ENCODE data around the gene UGT3A2. TPM values are rescaled to one million over a fixed set of nuclear protein-coding genes. Genes with fewer than 3 reads are reported as not detected.
"Not testable (repeated sequence)": the region's sequence is repeated elsewhere in the genome, so short reads cannot be mapped to it uniquely, and the experiment has no call there.

Gene UGT3A2
- total RNA-seq, 2 donors from 2014 or later: not detected

DNA sequence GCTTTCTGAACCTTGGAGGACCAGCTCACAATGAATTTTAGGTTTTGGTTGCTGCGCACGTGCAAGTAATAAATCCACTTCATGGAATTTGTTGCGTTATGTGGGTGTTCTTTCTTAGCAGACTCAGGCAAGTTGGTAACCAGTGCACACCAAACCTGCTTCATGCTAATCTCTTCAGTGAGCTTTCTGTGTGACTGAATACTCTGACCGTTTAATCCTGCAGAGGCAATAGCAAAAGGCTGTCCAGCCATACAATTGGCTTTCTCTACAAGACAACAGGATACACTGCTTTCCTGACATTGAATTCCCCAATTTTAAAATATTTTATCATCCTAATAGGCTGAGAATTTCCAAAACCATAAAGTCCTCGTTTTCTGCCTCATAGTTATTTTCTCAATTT, 10.3 kb downstream of the UGT3A2 start:
- intact Hi-C loops (cut with DNase I): no loop called here
- DNase-seq (ENCODE audit: low spot score): no peak

DNA sequence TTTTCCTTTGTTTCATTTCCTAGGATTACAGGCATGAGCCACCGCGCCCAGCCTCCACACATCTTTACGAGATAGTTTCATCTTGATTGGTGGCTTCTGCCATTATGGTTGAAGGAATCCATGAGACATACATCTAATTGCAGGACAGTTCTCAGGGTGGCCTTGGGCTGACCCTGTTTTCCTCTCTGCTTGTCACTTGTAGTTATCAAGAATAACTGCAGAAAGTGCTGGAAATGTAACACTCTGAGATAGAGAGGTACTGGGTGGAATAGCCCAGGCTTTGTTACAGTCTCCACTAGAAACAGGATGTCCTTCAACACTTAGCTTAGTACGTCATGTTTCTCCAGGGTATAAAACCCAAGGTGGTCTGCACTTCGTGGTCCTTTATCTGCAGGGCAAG, 10.7 kb downstream of the UGT3A2 start:
- DNase-seq (ENCODE audit: low spot score): no peak

GRCh38 chr5:36054647-36055046, 12.0 kb downstream of the UGT3A2 start:
- intact Hi-C loops (cut with DNase I): no loop called here
- no peak for DNase-seq (ENCODE audit: low spot score)

More for the DNA sequence above, 10.7 kb downstream of the UGT3A2 start:
- intact Hi-C loops (cut with DNase I): no loop called here

- intact Hi-C loops (cut with DNase I): no loop called here
- DNase-seq (ENCODE audit: low spot score): no peak
Measured at GRCh38 chr5:36052538-36052937, 14.1 kb downstream of the UGT3A2 start.

GRCh38 chr5:36049949-36050348, 16.7 kb downstream of the UGT3A2 start:
- no peak for DNase-seq (ENCODE audit: low spot score)
- intact Hi-C loops (cut with DNase I): no loop called here

- DNase-seq (ENCODE audit: low spot score): no peak
- intact Hi-C loops (cut with DNase I): no loop called here
Measured at GRCh38 chr5:36047384-36048160, 19.1 kb downstream of the UGT3A2 start.

DNA sequence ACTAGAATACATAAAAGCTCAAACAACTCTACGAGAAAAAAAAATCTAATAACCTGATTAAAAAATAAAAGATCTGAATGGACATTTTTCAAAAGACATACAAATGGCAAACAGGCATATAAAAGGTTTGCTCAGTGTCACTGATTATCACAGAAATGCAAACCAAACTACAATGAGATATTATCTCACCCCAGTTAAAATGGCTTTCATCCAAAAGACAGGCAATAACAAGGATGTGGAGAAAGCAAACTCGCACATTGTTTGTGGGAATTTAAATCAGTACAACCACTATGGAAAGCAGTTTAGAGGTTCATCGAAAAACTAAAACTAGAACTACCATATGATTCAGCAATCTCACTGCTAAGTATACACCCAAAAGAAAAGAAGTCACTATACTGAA, 20.8 kb downstream of the UGT3A2 start:
- no peak for DNase-seq (ENCODE audit: low spot score)
- intact Hi-C loops (cut with DNase I): no loop called here

- intact Hi-C loops (cut with DNase I): no loop called here
- no peak for DNase-seq (ENCODE audit: low spot score)
Measured at GRCh38 chr5:36041537-36041845, 25.2 kb downstream of the UGT3A2 start.

GRCh38 chr5:36040651-36041536, 25.8 kb downstream of the UGT3A2 start:
- DNase-seq (ENCODE audit: low spot score): no peak
- intact Hi-C loops (cut with DNase I): no loop called here

- DNase-seq (ENCODE audit: low spot score): no peak
- intact Hi-C loops (cut with DNase I): no loop called here
Measured at GRCh38 chr5:36035696-36036095, 31.0 kb downstream of the UGT3A2 start.

DNA sequence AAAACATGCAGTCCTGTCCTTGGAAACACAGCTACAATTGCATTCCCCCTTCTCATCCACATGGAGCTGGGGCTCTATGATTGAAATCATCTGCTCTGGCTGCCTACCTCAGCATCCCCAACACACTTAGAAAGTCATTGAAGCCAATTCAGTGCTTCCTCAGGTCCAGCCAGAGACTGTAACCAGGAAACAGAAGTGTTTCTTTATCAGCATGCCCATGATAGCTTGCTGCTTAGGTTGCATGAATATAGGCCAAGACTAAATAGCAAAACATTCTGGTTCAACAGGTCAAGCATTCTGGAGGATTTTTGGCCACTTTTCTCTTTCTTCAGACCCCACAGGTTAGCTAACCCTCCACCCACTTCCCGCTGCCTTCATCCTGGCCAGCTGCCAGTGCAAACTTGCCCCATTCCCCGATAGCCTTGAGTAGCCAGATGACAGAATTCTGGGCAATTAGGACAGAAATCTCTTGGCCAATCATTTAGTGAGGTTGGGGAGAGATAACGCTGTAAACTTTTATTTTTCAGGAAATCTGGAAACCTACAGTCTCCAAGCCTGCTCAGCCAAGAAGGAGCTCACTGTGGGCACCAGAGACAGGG, 32.0 kb downstream of the UGT3A2 start:
- intact Hi-C loops (cut with DNase I): not testable (repeated sequence)

DNA sequence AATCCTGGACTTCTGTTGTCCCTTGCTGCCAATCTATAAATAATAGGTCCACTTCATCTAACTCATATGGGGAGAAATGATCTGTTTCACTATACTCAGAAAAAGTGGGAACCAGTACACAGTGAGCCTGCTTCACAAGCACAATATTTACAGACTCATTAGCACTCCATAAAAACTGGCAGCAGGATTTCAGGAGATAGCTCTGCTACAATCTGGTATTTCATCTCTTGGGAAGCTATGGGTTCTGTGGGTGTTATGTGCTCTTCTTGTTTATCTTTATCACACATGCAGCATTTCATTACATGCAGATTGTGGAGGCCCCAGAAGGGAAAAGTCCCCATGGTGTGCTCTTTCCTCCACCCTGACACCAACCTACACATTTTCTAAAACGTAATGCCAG, 33.2 kb downstream of the UGT3A2 start:
- no peak for DNase-seq (ENCODE audit: low spot score)
- intact Hi-C loops (cut with DNase I): no loop called here

More for the DNA sequence above, 32.0 kb downstream of the UGT3A2 start:
- not testable (repeated sequence) for DNase-seq (ENCODE audit: low spot score)

DNA sequence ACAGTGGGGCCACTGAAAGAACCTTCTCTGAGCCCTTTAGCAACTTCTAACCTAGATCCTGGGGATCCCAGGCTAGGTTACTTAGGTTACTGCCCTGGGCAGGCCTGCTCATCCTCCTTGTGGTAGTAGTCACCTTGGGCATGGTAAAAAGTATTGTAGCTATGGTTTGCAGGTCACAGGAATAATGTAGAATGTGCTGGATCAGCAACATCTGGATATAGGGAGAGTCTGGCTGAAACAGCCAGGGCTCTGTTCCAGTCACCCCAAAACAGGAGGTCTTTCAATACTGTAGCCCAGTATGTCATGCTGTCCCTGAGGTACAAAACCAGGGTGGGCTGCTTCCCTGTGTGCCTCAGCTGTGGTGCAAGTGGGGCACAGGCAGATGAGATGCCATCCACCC, 33.6 kb downstream of the UGT3A2 start:
- DNase-seq (ENCODE audit: low spot score): no peak
- intact Hi-C loops (cut with DNase I): no loop called here

DNA sequence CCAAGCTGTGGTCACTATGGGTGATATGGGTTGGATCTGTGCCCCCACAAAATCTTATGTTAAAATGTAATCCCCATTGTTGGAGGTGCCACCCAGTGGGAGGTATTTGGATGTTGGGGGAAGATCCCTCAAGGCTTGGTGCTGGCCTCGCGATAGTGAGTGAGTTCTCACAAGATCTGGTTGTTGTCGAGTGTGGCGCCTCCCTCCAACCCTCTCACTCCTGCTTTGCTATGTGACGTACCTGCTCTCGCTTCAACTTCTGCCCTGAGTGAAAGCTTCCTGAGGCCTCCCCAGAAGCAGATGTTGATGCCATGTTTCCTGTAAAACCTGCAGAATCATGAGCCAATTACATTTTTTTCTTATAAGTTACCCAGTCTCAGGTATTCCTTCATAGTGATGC, 35.5 kb downstream of the UGT3A2 start:
- intact Hi-C loops (cut with DNase I): no loop called here
- DNase-seq (ENCODE audit: low spot score): no peak

- no peak for DNase-seq (ENCODE audit: low spot score)
- intact Hi-C loops (cut with DNase I): no loop called here
Measured at GRCh38 chr5:36029914-36030313, 36.8 kb downstream of the UGT3A2 start.

- intact Hi-C loops (cut with DNase I): no loop called here
- no peak for DNase-seq (ENCODE audit: low spot score)
Measured at GRCh38 chr5:36028816-36029465, 37.7 kb downstream of the UGT3A2 start.

GRCh38 chr5:36027711-36028110, 39.0 kb downstream of the UGT3A2 start:
- intact Hi-C loops (cut with DNase I): no loop called here
- no peak for DNase-seq (ENCODE audit: low spot score)

- no peak for DNase-seq (ENCODE audit: low spot score)
- intact Hi-C loops (cut with DNase I): no loop called here
Measured at GRCh38 chr5:36026706-36027465, 39.8 kb downstream of the UGT3A2 start.

- intact Hi-C loops (cut with DNase I); DNase-seq (ENCODE audit: low spot score): not testable (repeated sequence)
Measured at GRCh38 chr5:36022246-36022645, 44.4 kb downstream of the UGT3A2 start.
